Upper lobe of left lung (tissue), 6 donors: ENCODE results near the gene SFSWAP. TPM values are rescaled to one million over a fixed set of nuclear protein-coding genes. Genes with fewer than 3 reads are reported as not detected.
"Not testable (repeated sequence)": the region's sequence is repeated elsewhere in the genome, so short reads cannot be mapped to it uniquely, and the experiment has no call there.

Source experiments
- ATAC-seq, 2 donors: fragments of 200-7000 bp; cut with Tn5 transposase; one replicate each; pipeline ENCODE4 v1.9.1; 2022; ENCODE audit warnings: mild to moderate bottlenecking in 2 of 2, moderate library complexity in 2 of 2; ENCODE audit not compliant: low FRiP score in 2 of 2
- DNase-seq, 2 donors: peaks; one replicate each; pipeline ENCODE4 v3.0.0-alpha.2; 2019 to 2020
- H3K27ac ChIP-seq, 4 donors: fragments of 200-600 bp; sonication (generic); one replicate each; pipeline ENCODE4 v1.5.1; 2016 to 2019
- H3K27me3 ChIP-seq, 4 donors: fragments of 200-600 bp; sonication (generic); one replicate each; pipeline ENCODE4 v1.5.1; 2017 to 2019
- H3K36me3 ChIP-seq, 4 donors: fragments of 200-600 bp; sonication (generic); one replicate each; pipeline ENCODE4 v1.5.1; 2016 to 2019
- H3K4me1 ChIP-seq, 4 donors: fragments of 200-600 bp; sonication (generic); one replicate each; pipeline ENCODE4 v1.5.1; 2018 to 2019
- H3K4me3 ChIP-seq, 4 donors: fragments of 200-600 bp; sonication (generic); one replicate each; pipeline ENCODE4 v1.5.1; 2017 to 2019; ENCODE audit warnings: mild to moderate bottlenecking in 2 of 4, moderate library complexity in 1 of 4
- H3K9me3 ChIP-seq, 4 donors: fragments of 200-600 bp; sonication (generic); one replicate each; pipeline ENCODE4 v1.5.1; 2018 to 2019
- EP300 ChIP-seq, 4 donors: sonication (generic); formaldehyde crosslinking; IDR thresholded peaks; one replicate each; pipeline ENCODE4 v1.5.1; 2017; ENCODE audit warnings: antibody characterized with exemption in 4 of 4, control low read depth in 2 of 4
- POLR2A ChIP-seq, 4 donors: fragments of 450-650 bp; IDR thresholded peaks; one replicate each; pipeline ENCODE4 v1.5.1; 2016 to 2017; ENCODE audit warnings: antibody characterized with exemption in 4 of 4, mild to moderate bottlenecking in 2 of 4
- POLR2AphosphoS5 ChIP-seq, 2 donors: sonication (generic); formaldehyde crosslinking; IDR thresholded peaks; one replicate each; pipeline ENCODE4 v1.5.1; 2017; ENCODE audit warnings: antibody characterized with exemption in 2 of 2
- WGBS, 2 donors: methylation state at CpG; one replicate each; pipeline ENCODE4 v1.1.5; 2017 to 2018; 5-methylcytosine and 5-hydroxymethylcytosine counted together
- total RNA-seq, 6 donors: library from RNA; depleted of rRNA in 4 of 6; stranded (reverse); fragments of >200 nt in 4 of 6; gene quantifications; one replicate each; pipeline versions ENCODE4 v1.1.0 to v1.2.1, GENCODE V29; 2016 to 2021
- TF ChIP-seq, protein P1 (sequence below), 6 experiments: fragments of 450-650 bp in 4 of 6; fragments of 200-600 bp in 2 of 6; sonication (generic) in 2 of 6; IDR thresholded peaks; one replicate each; pipeline ENCODE4 v1.5.1; 2016 to 2019; ENCODE audit warnings: antibody characterized with exemption in 6 of 6
- donor health status: DM: no; HTN: no; CAD: no; lungs with moderate emphysema.
- donor health status: DM: no; HTN: yes; CAD: no; lungs with severe emphysema.

Gene SFSWAP
- total RNA-seq, 6 donors from 2014 or later, result 33.9 to 136 (median 51.4) TPM

DNA sequence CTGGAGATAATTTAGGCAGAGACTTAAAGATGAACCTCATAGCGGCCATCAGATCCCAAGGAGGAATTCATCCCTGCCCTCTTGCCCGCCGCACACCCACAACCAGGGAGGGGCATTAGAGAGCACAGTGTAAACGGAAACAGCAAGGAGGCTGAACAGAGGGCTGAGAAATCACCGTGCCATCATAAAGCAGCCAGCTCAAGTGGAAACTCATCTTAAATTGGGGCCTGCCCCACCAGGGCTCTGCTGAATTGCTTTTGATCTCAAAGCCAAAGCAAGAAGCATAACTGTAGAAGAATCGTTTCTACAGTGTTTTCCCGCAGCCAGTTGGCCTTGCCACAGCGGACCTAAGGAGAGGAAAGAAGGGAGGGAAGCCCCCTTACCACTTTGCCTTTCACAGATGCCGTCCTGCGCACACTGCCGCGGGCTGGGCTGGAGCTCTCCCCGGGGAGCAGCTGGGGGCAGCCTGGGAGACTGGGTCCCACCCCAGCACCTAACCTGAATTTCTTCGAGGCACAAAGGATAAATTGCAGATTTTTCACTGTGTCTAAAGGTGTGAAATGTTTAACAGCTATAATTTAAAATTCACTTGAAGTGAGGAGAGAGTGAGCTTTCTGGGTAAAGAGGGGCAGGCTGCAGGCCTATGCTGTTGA is 65.5 kb downstream of the SFSWAP start:
- peaks cover 12 to 81% (median 45%) of the 10 kb centered on the region in 4 donors for H3K36me3 ChIP-seq
- H3K27ac ChIP-seq, result no peak overlapping the region
- no peak overlapping the region for H3K4me3 ChIP-seq
- TF ChIP-seq, protein P1, sequence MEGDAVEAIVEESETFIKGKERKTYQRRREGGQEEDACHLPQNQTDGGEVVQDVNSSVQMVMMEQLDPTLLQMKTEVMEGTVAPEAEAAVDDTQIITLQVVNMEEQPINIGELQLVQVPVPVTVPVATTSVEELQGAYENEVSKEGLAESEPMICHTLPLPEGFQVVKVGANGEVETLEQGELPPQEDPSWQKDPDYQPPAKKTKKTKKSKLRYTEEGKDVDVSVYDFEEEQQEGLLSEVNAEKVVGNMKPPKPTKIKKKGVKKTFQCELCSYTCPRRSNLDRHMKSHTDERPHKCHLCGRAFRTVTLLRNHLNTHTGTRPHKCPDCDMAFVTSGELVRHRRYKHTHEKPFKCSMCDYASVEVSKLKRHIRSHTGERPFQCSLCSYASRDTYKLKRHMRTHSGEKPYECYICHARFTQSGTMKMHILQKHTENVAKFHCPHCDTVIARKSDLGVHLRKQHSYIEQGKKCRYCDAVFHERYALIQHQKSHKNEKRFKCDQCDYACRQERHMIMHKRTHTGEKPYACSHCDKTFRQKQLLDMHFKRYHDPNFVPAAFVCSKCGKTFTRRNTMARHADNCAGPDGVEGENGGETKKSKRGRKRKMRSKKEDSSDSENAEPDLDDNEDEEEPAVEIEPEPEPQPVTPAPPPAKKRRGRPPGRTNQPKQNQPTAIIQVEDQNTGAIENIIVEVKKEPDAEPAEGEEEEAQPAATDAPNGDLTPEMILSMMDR (IDR thresholded peaks at IDR 0.05), result no peak
- TF ChIP-seq EP300 (IDR thresholded peaks at IDR 0.05) (no peak), POLR2A (IDR thresholded peaks at IDR 0.05) (no peak), POLR2AphosphoS5 (IDR thresholded peaks at IDR 0.05) (no peak)
- H3K27me3 ChIP-seq, result no peaks in the 10 kb centered on the region
- H3K9me3 ChIP-seq, result no peaks in the 10 kb centered on the region
- DNase-seq (no peak), ATAC-seq (no peak)
- 83 to 90% methylated on average over 14 of the region's 14 CpGs for WGBS, 2 donors
- peaks cover 0 to 4% (median 0%) of the 10 kb centered on the region in 4 donors for H3K4me1 ChIP-seq

DNA sequence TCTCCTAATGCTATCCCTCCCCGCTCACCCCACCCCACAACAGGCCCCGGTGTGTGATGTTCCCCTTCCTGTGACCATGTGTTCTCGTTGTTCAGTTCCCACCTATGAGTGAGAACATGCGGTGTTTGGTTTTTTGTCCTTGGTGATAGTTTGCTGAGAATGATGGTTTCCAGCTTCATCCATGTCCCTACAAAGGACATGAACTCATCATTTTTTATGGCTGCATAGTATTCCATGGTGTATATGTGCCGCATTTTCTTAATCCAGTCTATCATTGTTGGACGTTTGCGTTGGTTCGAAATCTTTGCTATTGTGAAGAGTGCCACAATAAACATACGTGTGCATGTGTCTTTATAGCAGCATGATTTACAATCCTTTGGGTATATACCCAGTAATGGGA is 66.4 kb downstream of the SFSWAP start:
- H3K36me3 ChIP-seq, result peaks cover 6 to 81% (median 47%) of the 10 kb centered on the region in 4 donors
- H3K4me3 ChIP-seq, result not testable (repeated sequence)

DNA sequence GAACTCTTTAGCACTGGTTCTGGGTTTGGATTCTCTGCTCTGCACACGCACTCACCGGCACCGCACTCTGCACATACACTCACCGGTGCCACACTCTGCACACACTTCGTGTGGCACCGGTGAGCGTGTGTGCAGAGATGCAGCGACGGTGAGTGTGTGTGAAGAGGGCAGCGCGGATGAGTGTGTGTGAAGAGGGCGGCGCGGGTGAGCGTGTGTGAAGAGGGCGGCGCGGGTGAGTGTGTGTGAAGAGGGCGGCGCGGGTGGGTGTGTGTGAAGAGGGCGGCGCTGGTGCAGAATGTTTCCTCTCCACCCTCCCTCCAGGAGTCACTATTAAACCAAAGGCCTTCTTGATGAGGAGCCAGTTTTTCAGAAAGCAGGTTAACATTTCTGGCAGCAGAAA is 68.1 kb downstream of the SFSWAP start:
- Histone ChIP-seq H3K36me3 (peaks cover 6 to 72% (median 45%) of the 10 kb centered on the region in 4 donors), H3K27me3 (no peaks in the 10 kb centered on the region), H3K27ac (no peak overlapping the region), H3K4me3 (no peak overlapping the region), H3K4me1 (peaks cover 0 to 4% (median 0%) of the 10 kb centered on the region in 4 donors), H3K9me3 (no peaks in the 10 kb centered on the region)
- TF ChIP-seq POLR2AphosphoS5 (IDR thresholded peaks at IDR 0.05), result no peak
- no peak for TF ChIP-seq POLR2A (IDR thresholded peaks at IDR 0.05)
- TF ChIP-seq, protein P1 (IDR thresholded peaks at IDR 0.05), result no peak
- TF ChIP-seq EP300 (IDR thresholded peaks at IDR 0.05), result no peak
- WGBS, 2 donors, result 92 to 97% methylated on average over 23 of the region's 23 CpGs
- ATAC-seq (no peak), DNase-seq (peak in 1 of 2 donors; percentile 63)

More for the DNA sequence above, 66.4 kb downstream of the SFSWAP start:
- H3K27ac ChIP-seq, DNase-seq, H3K27me3 ChIP-seq, H3K4me1 ChIP-seq, H3K9me3 ChIP-seq, ATAC-seq: not testable (repeated sequence)
- 98% methylated on average over 9 of the region's 9 CpGs for WGBS, 2 donors

DNA sequence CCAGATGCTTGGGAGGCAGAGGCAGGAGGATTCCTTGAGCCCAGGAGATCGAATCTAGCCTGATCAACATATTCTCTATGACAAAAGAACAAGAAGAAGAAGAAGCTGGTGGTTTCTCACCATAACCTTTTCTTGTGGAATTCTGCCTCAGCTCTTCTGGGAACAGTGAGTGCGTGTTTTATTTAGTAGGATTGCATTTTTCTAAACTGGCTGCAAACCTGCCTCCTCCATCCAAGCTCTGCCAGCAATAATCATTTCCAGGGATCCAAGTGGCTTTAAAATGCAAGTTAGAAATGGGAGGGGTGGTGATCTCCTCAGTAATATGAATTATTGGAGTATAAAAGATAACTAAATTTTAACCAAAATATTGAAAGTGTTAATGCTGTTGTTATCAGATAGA is 71.2 kb downstream of the SFSWAP start:
- Histone ChIP-seq H3K36me3 (peaks cover 17 to 86% (median 60%) of the 10 kb centered on the region in 4 donors), H3K9me3 (no peaks in the 10 kb centered on the region), H3K4me3 (no peak overlapping the region), H3K27me3 (no peaks in the 10 kb centered on the region), H3K27ac (no peak overlapping the region), H3K4me1 (no peaks in the 10 kb centered on the region)
- 89 to 96% methylated on average over 2 of the region's 2 CpGs for WGBS, 2 donors
- ATAC-seq, result no peak
- no peak for DNase-seq
- TF ChIP-seq, protein P1 (IDR thresholded peaks at IDR 0.05), result no peak
- TF ChIP-seq EP300 (IDR thresholded peaks at IDR 0.05), result no peak
- TF ChIP-seq POLR2A (IDR thresholded peaks at IDR 0.05), result no peak

DNA sequence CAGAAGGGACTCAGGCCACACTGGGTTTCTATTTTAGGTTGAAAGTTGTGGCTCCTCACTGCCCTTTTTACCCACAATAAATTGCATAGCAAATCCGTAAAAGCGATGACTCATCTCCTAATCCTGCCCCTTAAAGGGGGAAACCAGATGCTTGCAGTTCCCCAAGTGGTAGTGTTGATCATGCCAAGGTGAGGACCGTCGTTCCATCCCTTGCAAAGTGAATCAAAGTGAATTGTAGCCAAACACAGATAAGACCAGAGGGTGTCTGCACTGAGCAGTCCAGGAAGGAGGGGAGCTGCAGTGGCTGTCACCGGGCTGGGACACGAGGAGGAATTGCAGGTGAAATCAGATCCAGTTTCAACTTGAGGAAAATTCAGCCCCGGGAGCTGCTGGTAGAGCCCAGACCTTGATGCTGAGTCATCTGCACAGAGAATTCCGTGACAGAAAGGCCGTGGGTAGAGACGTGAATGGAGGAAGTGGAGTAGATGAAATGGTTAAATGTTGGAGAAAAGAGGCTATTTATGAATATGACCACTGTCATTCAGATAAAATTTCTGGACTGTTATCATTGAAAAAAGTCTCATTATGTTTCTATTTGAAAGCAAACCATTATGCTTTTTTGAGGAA is 73.1 kb downstream of the SFSWAP start:
- Histone ChIP-seq H3K4me1 (no peaks in the 10 kb centered on the region), H3K4me3 (no peak overlapping the region), H3K27me3 (no peaks in the 10 kb centered on the region), H3K36me3 (peaks cover 18 to 89% (median 63%) of the 10 kb centered on the region in 4 donors), H3K9me3 (no peaks in the 10 kb centered on the region), H3K27ac (no peak overlapping the region)
- WGBS, 2 donors, result 70 to 76% methylated on average over 10 of the region's 10 CpGs
- no peak for DNase-seq
- TF ChIP-seq, protein P1 (IDR thresholded peaks at IDR 0.05), result no peak
- TF ChIP-seq POLR2A (IDR thresholded peaks at IDR 0.05), result no peak
- no peak for TF ChIP-seq EP300 (IDR thresholded peaks at IDR 0.05)
- TF ChIP-seq POLR2AphosphoS5 (IDR thresholded peaks at IDR 0.05), result no peak
- ATAC-seq, result no peak
